Activated naive CD4-positive, alpha-beta T cell treated with anti-CD3 and anti-CD28 coated beads, Interleukin-2, amount 50 U/mL, for 72 hours (primary cell): Measurements from ENCODE around the gene TK1. TPM values are rescaled to one million over a fixed set of nuclear protein-coding genes. Genes with fewer than 3 reads are reported as not detected.
"Not testable (repeated sequence)": the region's sequence is repeated elsewhere in the genome, so short reads cannot be mapped to it uniquely, and the experiment has no call there.

Experiments used
- ATAC-seq, 2 donors: fragments of 150-1000 bp; cut with Tn5 transposase; 2 replicates each; pipeline ENCODE4 v1.10.0; 2021; ENCODE audit warnings: mild to moderate bottlenecking in 2 of 2, moderate library complexity in 2 of 2
- DNase-seq, 2 donors: peaks; one replicate each; pipeline ENCODE4 v3.0.0; 2021 to 2022; ENCODE audit warnings: low spot score in 2 of 2
- H3K27ac Mint-ChIP-seq, 2 donors: one replicate each; pipeline ENCODE4 v1.8.0; 2022; ENCODE audit warnings: mild to moderate bottlenecking in 2 of 2, mixed read lengths in 2 of 2
- H3K36me3 Mint-ChIP-seq, 2 donors: one replicate each; pipeline ENCODE4 v1.8.0; 2022; ENCODE audit warnings: mixed read lengths in 2 of 2
- H3K9me3 Mint-ChIP-seq, 2 donors: one replicate each; pipeline ENCODE4 v1.8.0; 2022; ENCODE audit warnings: mixed read lengths in 2 of 2
- total RNA-seq, 2 donors: library from RNA; stranded (reverse); gene quantifications; one replicate each; pipeline ENCODE4 v1.2.3, GENCODE V29; 2022

TK1 gene, protein sequence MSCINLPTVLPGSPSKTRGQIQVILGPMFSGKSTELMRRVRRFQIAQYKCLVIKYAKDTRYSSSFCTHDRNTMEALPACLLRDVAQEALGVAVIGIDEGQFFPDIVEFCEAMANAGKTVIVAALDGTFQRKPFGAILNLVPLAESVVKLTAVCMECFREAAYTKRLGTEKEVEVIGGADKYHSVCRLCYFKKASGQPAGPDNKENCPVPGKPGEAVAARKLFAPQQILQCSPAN
- 100 to 1,000 TPM; 129 to 234 TPM for total RNA-seq

DNA sequence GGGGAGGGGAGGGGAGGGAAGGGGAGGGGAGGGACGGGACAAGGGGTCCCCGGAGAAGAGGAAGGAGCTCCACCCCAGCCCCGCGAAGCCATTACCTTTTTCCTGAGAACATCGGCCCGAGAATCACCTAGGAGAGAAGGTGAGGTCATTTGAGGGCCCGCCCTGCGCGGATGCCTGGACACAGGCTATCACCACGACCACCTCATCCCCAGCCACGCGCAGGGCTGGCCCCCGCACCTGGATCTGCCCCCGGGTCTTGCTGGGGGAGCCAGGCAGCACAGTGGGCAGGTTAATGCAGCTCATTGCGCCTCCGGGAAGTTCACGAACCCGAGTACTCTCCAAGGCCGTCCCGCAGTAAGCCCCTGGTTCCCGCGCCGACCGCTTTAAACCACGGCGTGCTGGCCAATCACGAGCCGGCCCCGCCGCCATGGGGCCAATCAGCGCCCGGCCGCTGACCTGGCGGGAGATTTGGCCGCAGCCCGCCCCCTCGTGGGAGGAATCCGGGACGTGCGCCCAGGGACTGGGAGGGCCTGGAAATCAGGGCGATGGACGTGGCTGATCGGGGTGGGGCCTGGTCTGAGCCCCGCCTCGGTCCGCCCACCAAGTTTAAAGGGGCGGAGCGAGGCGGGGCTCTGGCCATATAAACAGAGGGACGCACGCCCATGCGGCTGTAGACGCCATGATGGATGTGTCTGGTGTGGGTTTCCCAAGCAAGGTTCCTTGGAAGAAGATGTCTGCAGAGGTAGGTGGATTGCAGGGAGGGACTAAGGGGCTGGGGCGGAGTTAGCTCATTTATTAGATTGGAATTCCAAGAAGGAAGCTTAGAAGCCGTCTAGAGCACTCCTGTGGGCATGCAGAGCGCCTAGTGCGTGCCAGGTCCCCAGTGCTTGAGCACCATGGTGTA lies at the start of gene TK1, which contains the start of gene AFMID:
TK1 (minus strand) TSS at position 361 of the 904 bp plus-strand sequence; CDS start at position 303, 58 bp downstream.
AFMID (plus strand) TSS at position 671 of the 904 bp plus-strand sequence; CDS start at position 680, 9 bp downstream.
- H3K27ac Mint-ChIP-seq, result peak within 1 kb of the TSS; percentile 86 to 93
- DNase-seq (peak; percentile 98 to 99), ATAC-seq (peak; percentile 97)
- peaks cover 28 to 44% of the 10 kb centered on the region in 2 donors for H3K36me3 Mint-ChIP-seq
- no peaks in the 10 kb centered on the region for H3K9me3 Mint-ChIP-seq

GRCh38 chr17:78235885-78236284 lies 49.0 kb upstream of the TK1 start:
- DNase-seq, result no peak
- Mint-ChIP-seq H3K9me3 (no peaks in the 10 kb centered on the region), H3K36me3 (no peaks in the 10 kb centered on the region), H3K27ac (no peak overlapping the region)
- no peak for ATAC-seq

DNA sequence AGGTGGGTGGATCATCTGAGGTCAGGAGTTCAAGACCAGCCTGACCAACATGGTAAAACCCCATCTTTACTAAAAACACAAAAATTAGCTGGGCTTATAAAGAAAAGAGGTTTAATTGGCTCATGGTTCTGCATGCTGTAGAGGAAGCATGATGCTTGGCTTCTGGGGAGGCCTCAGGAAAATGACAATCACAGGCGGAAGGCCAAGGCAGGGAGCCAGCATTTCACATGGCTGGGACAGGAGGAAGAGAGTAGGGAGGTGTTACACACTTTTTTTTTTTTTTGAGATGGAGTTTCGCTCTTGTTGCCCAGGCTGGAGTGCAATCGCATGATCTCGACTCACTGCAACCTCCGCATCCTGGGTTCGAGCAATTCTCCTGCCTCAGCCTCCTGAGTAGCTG lies 48.2 kb upstream of the TK1 start:
- H3K36me3 Mint-ChIP-seq, ATAC-seq, H3K9me3 Mint-ChIP-seq, DNase-seq: not testable (repeated sequence)
- peak overlapping the region in 1 of 2 donors; percentile 13 for H3K27ac Mint-ChIP-seq

DNA sequence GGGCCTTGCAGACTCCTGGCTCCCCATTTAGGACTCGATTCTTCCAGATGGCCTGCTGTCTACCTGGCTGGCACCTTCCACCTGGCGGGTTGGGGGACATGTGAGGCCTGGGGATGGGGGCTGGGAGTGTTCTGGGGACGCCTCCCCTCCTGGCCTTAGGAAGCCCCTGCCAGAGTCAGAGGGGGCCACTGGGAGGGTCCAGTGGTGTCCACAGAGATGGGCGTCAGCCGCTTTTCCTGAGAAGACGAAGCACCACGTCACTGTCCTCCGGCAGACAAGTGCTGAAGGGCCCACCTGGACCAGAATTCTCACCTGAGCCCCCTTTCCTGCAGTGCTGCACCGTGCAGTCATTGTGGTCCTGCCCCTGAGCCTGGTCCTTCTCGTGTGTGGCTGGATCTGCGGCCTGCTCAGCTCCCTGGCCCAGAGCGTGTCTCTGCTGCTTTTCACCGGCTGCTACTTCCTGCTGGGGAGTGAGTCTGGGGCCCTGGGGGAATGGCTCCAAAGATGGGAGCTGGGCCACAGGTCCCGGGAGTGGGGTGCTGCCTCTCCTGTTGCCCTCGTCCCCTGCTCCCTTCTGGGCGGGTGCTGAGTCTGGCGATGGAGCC lies 47.5 kb upstream of the TK1 start:
- no peak for DNase-seq
- no peak overlapping the region for H3K27ac Mint-ChIP-seq
- no peaks in the 10 kb centered on the region for H3K36me3 Mint-ChIP-seq
- H3K9me3 Mint-ChIP-seq, result no peaks in the 10 kb centered on the region
- ATAC-seq, result no peak

DNA sequence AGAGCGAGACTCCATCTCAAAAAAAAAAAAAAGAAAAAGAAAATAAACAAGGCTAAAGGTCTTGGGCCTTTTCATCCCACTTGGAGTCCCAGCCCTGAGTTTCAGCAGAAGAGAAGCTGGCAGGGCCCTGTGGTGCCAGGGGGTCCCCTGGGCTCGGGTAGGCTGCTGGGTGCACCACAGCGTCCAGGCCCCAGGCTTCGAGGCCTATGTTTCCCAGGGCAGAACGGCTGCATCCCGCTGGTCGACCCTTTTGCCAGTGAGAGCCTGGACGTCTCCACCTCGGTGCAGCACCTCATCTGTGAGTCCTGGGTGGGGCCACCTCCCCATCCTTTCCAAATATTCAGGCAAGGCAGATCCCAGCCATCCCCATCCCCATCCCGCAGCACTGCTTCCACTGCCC lies 46.8 kb upstream of the TK1 start:
- Mint-ChIP-seq H3K36me3 (no peaks in the 10 kb centered on the region), H3K9me3 (no peaks in the 10 kb centered on the region)

DNA sequence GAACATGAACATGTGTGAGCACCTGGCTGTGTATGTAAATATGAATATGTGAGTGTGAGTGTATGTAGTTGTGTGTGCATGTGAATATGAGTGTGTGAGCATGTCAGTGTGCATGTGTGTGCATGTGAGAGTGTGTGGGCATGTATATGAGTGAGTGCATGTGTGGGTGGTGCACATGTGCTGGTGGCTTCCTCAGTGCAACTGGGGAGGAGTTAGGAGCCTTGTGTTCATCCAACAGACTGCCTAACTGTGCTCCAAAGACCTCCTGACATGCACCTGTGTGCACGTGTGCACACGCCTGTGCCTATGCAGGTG lies 46.0 kb upstream of the TK1 start:
- ATAC-seq (peak in 1 of 2 donors; percentile 10), DNase-seq (no peak)
- H3K9me3 Mint-ChIP-seq, result no peaks in the 10 kb centered on the region
- H3K36me3 Mint-ChIP-seq, result no peaks in the 10 kb centered on the region
- no peak overlapping the region for H3K27ac Mint-ChIP-seq

More for the DNA sequence above, 46.8 kb upstream of the TK1 start:
- DNase-seq (no peak), ATAC-seq (no peak)
- no peak overlapping the region for H3K27ac Mint-ChIP-seq

GRCh38 chr17:78231991-78232858 lies 45.4 kb upstream of the TK1 start:
- ATAC-seq (peak; percentile 56 to 74), DNase-seq (peak in 1 of 2 donors; percentile 51)
- Mint-ChIP-seq H3K27ac (no peak overlapping the region), H3K36me3 (no peaks in the 10 kb centered on the region), H3K9me3 (no peaks in the 10 kb centered on the region)

DNA sequence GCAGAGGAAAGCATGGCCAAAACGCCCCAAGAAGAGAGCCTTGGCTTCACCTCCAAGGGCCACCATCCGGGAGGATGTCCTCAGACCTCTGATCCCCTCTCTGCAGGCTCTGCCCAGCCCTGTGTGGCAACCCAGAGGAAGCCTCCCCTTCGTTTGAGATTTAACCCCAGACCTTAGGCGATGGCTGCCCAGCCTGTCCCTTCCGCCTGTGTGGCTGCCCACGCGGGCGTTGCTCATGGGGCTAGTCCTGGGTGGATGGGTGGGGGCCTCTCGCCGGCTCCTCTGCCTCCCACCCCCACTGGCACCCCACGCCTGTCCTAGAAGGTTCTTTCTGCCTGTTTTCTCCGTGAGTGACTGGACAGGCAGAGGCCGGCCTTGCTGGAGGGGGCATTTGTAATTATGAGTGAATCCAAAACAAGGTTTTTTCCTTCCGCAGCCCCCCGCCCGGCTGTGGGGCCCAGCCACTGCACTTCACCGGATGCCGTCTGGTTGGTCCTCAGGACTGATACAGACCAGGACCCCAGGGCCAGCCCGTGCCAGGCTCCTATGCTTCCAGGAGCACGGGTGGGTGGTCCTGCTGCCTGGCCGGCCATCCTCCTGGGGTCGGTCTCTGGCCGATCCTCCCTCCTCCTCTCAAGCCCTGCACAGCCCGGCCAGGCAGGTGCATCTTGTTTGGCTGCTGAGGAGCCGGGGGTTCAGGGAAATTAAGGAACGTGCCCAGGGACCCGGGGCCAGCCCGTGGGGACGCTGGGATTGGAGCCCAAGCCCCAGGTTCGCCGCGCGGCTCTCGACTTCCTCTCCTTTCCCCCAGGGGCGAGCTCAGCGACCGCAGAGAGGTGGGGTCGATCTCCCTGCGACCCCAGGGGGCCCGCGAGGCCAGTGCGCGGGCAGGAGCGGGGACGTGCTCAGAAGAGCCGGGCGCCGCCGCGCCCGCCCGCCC lies 44.4 kb upstream of the TK1 start, which contains the start of gene TMEM235:
TMEM235 (plus strand) TSS at position 636 of the 940 bp plus-strand sequence. CDS start 393 bp downstream, outside the sequence.
- Mint-ChIP-seq H3K9me3 (no peaks in the 10 kb centered on the region), H3K27ac (no peak within 1 kb of the TSS), H3K36me3 (no peaks in the 10 kb centered on the region)
- ATAC-seq, result no peak
- no peak for DNase-seq

DNA sequence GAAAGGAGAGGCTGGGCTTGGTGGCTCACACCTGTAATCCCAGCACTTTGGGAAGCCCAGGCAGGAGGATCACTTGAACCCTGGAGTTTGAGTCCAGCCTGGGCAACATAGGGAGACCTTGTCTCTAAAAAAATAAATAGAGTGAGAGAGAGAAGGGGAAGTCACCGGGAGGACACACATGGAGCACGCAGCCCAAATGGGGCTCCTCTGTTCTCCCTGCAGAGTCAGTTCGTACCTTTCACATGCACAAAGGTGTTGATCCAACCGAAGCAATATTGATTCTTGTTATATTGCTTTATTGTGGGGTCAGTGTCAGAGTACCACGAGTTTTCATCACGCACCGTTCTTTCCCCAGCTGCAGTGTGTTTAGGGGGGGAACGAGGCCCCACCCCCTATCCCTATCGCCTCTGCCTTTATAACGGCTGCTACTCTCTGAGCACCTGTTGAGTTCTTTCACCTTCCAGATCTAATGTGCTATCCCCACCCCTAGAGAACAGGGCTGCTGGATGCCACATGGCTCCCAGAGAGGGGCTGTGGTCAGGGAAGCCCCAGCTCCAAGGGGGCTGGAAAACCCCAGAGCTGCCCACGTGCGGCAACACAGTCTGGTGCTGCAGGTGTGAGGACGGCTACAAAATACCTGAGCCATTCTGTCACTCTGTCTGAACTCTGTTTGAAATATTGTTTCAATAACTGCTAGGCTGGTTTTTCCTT lies 43.6 kb upstream of the TK1 start:
- no peaks in the 10 kb centered on the region for H3K36me3 Mint-ChIP-seq
- H3K9me3 Mint-ChIP-seq, result no peaks in the 10 kb centered on the region
- no peak overlapping the region for H3K27ac Mint-ChIP-seq
- ATAC-seq (no peak), DNase-seq (no peak)

- no peaks in the 10 kb centered on the region for H3K9me3 Mint-ChIP-seq
- ATAC-seq, result no peak
Measured at GRCh38 chr17:78228176-78228575, 41.3 kb upstream of the TK1 start.

DNA sequence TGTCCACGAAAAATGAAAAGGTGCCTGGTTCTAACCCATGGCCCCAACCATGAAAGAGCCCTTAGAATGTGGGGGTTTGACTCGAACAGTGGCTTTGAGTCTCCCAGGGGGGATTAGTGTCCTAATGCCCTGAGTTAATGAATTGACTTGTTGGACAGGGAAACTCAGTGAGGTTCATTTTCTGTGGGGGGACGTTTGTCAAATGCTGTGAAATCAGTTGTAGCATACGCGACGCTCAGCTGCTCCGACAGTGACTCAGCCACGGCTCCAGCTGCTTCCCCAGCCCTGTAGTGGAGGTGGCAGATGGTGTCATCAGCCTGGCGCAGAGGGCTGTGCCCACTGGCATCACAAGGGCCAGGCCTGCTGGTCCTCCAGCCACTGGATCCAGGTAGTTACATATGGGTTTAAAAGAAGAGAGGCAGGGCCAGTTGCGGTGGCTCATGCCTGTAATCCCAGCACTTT lies 40.6 kb upstream of the TK1 start:
- ATAC-seq (peak in 1 of 2 donors; percentile 43), DNase-seq (no peak)
- Mint-ChIP-seq H3K9me3 (no peaks in the 10 kb centered on the region), H3K36me3 (peaks cover 12 to 20% of the 10 kb centered on the region in 2 donors), H3K27ac (peak overlapping the region in 1 of 2 donors; percentile 29)

More at GRCh38 chr17:78228176-78228575, 41.3 kb upstream of the TK1 start:
- no peak for DNase-seq
- Mint-ChIP-seq H3K36me3 (peaks cover 11 to 15% of the 10 kb centered on the region in 2 donors), H3K27ac (no peak overlapping the region)

- H3K27ac Mint-ChIP-seq, result peak overlapping the region in 1 of 2 donors; percentile 55
- DNase-seq, result no peak
- H3K9me3 Mint-ChIP-seq, result no peaks in the 10 kb centered on the region
- ATAC-seq, result peak; percentile 45 to 57
- peaks cover 12 to 20% of the 10 kb centered on the region in 2 donors for H3K36me3 Mint-ChIP-seq
Measured at GRCh38 chr17:78226759-78227454, 40.1 kb upstream of the TK1 start.

GRCh38 chr17:78226055-78226758 lies 39.4 kb upstream of the TK1 start:
- ATAC-seq (no peak), DNase-seq (no peak)
- no peaks in the 10 kb centered on the region for H3K9me3 Mint-ChIP-seq
- peak overlapping the region in 1 of 2 donors; percentile 55 for H3K27ac Mint-ChIP-seq
- H3K36me3 Mint-ChIP-seq, result peaks cover 12 to 20% of the 10 kb centered on the region in 2 donors
